HUDEP-2 (cell line): ENCODE results near the gene RAB6B.
"Not testable (repeated sequence)": the region's sequence is repeated elsewhere in the genome, so short reads cannot be mapped to it uniquely, and the experiment has no call there.

Source experiments
- DNase-seq, 76 experiments: peaks; one replicate each; lab custom pipeline; 2025; ENCODE audit not compliant: unreplicated experiment in 76 of 76; lab: John Stamatoyannopoulos, UW

Gene RAB6B

DNA sequence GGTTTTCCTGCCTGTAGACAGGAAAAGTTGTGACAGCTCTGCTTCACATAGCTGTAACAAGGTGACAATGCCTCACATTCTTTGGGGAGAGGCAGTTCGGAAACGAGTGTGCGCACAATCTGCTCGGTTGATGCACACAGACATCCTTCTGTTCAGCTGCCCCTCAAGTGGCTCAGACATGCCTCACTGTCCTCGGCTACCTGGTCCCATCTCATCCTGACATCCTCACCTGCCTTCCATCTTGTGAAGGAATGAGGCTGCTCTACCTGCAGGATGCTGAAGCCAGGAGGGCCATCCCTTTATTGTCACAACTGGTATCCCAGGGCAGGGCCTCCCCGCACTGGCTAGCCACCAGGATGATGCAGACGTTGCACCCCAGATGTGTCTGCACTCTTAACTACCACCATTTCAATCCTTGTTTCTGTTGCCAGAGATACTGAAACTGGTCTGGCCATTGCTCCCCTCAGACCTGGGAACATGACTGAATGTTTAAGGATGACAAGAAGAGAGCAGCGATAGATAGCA, 70.7 kb downstream of the RAB6B start:
- no peak for DNase-seq

DNA sequence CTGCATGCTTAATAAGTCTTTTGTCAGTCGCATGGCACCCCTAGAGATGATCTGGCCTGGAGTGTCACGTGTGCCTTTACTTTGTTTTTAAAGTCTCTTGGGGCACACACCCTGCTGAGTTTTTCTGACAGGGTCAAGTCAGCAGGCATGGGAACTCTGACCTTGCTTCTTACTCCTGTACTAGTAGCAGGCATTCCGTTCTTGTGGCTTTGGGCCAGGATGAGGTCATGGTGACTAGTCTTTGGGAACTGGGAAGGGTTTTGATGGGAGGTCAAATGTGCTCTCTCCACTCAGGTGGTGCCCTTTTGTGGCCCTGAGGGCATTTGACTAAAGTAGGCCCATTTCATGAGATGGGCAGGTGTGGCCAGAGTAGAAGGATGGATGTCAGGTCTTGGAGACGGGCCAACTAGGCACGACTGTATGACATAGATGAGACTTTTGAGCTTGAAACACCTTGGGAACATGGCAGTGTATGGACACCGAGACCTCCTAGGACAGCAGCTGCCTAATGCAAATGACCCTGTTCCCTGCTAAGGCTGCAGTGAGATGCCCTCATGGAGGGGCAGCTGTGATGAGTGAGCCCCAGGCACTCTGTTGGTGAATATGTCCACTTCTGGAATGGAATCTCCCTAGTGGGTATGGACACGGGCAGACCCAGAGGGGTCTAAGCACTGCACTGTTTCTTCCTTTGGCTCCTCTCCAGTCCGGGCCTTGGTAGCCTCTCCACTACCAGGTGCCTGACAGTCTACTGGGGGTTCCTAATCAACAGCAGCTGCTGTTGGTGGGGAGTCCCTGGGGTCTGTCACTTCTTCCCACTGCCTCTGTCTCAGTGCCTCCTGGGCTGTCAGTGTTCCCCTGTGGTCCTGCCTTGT, 73.7 kb downstream of the RAB6B start:
- DNase-seq, result peak in 72 of 76 experiments; percentile 6 to 72 (median 42)

DNA sequence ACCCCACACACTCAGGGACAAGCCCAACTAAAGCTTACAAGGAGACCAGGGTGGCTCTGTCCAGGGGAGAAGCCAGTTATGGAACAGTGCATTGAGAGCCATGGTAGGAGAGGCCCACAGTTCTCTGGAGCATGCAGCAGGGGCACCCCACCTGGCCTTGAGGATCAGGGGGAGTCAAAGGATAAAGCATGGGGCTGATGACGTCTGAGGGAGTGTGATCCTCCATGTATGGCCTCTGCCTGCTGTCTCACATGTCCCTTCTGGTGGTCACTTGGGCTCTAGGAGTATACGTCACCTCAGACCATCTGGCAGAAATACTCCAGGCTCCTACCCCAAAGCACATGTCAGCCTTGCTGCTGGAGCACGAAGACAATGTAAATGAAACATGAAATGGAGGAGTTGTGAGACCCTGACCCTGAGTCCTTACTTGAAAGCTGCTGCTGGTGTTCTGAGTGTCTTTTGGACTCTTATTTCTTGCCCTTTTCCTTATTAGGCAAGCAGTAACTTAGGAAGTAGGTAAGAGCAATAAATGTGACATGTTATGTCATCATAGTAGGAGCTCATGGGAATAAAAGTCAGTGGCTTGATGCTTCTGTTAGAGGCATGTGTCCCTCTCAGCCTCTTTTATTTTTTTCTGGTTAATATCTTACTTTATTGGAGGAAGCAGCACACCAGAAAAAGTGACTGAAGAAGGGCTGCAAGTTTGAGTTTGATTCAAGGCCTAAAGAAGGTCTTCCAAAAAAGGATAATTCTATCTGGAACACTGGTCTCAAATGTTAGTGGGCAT, 74.6 kb downstream of the RAB6B start:
- no peak for DNase-seq

DNA sequence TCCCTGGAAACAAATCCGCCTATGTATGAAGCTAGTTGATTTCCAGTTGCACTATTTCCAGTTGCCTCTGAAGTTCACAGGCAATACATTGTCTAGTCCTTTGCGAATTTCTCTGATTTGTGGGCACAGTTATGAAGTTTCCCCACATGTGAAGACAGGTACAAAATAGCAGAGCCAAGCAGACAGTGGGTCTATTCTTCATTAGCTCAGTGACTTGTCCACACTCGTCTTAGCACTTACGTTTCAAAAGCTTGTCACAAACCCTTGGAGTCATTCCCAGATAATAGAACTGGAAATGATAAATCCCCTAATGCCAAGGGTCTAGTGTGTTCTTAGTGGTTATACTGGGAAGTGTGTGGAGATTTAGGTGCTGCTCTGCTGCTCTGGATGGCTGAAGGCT, 75.6 kb downstream of the RAB6B start:
- DNase-seq, result no peak

DNA sequence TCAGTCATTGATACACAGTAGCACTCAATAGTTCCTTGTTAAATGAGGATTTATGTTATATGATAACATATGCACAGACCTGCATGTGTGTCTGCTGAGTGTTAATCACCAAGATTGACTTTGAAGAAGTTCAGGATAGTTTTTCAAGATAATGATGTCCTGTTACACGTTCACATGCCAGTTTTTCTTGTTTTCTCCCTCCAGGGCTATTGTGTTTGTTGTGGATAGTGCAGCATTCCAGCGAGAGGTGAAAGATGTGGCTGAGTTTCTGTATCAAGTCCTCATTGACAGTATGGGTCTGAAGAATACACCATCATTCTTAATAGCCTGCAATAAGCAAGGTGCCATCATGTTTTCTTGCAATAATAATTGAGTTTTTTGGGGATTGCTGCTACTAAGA, 80.3 kb downstream of the RAB6B start:
- DNase-seq, result no peak

DNA sequence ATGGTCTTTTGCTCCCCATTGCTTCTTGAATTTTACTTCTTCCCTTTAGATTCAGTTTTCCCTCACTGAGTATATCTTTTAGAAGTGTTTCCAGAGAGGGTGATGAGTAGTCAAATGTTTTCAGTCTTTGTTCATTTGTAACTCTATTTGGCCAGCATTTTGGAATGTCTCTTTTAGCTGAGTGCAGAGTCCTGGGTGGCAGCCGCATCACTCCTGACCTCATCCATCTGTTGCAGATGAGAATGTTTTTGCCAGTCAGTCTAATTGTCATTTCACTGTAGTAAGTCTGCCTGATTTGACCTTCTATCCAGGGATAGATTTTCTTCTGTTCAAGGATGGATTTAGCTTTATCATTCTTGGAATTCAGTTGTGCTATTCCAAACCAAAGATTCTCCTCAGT, 82.8 kb downstream of the RAB6B start:
- DNase-seq, result no peak

DNA sequence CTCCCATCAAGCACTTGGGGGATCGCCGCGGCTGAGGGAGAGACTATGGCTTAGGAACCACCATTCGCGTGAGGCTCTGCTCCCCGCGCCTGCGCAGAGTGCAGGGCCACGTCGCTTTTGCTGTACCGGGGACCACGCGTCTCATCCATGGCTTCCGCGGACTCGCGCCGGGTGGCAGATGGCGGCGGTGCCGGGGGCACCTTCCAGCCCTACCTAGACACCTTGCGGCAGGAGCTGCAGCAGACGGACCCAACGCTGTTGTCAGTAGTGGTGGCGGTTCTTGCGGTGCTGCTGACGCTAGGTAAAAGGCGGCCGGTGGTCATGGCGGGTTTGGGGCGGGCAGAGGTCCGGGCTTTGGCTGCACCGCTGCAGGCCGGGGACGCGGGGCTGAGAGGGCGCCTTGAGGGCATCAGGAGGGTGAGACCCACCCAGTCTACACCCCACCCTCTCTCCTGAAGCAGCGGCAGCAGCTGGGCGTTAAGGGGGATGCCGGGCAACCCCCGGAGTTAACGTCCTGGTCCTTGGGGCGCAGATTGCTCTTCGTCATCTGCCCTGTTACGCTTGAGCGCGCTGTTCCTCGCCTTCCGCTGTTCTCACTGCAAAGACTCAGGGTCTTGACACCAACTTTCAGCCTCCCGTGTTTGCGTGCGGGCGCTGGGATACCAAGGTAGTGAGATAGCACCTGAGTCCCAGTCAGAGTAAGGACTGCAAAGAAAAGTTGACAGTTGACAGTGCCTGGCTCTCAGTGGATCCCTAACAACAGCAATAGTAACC, 89.8 kb downstream of the RAB6B start, which contains the start of gene SRPRB:
TSS of gene SRPRB (plus strand) at position 114 of the 774 bp plus-strand sequence. CDS start at position 148, 34 bp downstream.
- DNase-seq, result peak in 75 of 76 experiments; percentile 30 to 94 (median 84)

DNA sequence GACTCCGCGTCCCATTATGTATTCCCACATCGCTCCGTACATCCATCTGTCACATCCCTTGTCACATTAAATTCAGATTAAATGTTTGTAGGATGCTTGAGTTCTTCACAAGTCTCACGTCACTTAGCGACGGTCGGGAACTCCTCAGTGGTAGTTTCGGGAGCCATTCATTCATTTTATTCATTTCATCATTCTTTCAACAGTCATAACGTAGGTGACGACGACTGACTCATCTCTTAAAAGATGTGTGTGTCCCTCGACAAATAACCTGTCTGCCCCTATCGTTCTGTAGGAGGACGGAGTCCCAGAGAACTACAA, 90.3 kb downstream of the RAB6B start:
- DNase-seq, result no peak

DNA sequence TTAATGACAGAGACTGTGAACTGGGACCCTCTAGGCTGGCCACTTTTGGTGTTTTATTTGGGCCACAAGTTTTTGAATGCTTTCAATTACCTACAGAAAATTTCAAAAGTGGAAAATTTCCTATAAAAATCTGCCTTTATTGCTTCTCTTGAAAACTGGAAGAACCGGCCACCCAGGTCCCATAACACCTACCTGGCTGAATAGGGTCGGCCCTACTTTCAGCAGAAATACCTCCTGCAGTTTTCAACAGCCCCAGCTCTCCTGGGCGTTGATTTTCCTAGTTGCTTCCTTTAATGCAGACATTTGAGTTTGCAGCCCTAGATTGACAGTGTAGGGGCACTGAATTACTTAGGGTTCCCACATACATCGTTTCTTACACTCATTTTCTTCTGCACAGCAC, 90.8 kb downstream of the RAB6B start:
- DNase-seq, result no peak

DNA sequence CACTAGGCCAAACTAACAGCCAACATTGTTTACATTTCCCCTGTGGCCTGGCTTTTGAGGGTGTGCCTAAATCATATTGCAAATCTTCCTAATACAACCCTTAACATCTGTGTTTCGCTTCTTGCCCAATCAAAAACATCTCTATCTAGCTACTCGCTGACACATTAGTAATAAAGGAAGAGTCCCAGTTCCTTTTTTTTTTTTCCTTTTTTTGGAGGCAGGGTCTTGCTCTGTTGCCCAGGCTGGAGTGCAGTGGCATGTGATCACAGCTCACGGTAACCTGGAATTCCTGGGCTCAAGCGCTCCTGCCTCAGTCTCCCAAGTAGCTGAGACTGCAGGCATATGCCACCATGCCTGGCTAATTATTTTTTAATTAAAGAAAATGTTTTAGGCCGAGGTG, 92.2 kb downstream of the RAB6B start:
- no peak for DNase-seq

DNA sequence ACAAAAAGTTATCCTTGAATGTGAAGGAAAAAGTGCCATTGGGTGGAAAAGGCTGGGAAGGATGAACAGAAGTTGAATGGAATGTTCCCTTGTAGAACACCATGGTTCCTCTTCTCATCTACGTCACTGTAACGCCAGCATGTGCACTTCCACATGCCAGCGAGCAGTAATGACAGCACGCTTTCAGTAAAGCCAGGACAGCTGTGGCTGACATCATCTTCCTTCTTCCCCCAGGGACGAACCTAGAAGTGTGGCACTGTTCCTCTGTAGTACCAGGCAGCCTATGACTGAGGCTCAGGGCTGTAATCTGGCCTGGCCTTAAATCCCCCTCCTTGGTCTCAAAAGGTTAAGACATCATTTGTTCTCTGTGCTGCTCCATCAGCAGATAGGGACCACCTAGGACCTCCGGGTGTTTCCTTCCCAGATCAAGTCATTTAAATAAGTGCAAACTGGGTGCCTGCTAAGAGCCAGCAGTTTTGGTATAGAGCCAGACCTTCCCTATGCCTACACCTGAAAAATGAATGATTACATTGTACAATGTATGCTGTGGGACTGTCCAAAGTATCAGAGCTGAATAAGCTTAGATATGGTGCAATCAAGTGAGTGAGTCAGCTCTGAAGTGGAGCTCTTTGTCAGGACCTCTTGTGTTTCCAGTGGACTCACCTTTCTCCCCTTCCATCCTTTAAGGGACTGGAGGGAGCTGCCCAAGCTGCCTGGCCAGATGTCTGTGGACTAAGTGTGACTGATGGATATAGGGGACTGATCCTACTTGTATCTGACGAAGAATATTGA, 95.7 kb downstream of the RAB6B start:
- no peak for DNase-seq

DNA sequence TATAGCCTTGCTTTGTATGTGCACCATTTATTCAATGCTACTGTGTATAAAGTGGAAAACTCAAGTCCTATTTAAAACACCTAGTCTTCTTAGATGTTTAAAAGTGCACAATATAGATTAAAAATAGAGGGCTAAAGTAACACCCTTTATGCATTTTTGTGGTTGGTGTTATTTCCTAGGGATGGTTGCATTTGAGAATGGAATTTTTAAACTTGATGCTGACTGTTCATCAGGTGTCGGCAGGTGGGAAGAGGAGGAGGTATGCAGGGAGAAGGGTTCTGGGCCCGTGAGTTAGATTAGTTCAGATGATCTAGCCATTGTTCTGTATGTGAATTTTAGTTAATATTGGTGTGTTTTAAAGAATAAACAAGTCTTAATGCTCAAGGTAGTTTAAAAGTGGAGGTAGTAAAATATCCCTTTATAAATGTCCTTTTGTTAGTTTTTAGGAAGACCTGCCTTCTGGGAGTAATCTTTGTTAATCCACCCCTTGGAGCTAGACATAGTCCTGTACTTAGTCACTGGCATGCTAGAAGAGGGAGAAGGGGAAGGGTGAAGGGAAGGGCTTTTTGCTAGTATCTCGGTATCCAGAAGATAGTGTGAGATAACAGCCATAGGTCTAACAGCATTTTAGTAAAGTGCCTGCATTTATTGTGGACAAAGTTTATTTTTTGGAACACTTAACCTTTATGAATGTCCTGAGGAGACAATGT, 98.1 kb downstream of the RAB6B start:
- no peak for DNase-seq

DNA sequence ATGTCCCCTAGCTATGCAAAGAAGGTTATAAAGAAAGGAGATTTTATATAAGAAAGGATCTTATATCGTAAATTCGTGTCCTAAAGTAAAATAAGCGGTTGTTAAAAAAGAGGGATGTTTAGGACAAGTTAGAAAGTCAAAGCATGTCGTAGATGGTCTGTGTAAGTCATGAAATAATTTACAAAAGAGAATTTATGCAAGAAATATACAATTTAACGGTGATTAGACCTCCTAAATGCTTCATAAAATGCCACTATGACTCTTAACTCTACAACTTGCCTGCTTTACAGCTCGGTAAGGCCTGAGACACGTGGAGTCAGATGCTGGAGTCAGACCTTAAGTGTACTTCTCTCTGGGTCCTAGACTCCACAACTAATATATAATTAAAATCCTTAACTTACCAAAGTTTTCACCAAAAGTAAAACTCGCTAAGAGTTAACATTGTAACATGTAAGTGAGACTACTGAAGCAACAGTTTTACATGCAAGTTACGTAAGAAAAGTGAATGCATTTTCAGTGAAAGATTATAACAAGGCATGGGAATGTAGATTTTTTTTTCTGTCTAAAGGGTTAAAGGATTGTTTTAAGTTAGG, 103.4 kb downstream of the RAB6B start:
- DNase-seq, result peak in 1 of 76 experiments; percentile 3

DNA sequence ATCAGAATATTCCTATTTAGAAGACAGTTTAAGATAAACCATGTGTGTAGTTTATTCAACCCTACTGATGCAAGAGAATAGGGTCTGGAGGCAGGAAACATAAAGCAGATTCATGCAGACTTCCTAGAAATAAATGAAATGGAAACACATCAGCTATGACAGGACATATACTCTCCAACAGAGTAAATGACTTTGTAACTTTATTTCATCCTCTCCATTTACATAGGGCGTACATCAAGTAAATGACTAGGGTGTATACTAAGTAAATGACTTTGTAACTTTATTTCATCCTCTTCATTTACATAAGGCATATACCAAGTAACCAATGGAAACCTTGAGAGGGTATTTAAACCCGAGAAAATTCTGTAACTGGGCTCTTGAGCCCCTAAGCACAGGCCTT, 107.7 kb downstream of the RAB6B start:
- DNase-seq, result no peak

DNA sequence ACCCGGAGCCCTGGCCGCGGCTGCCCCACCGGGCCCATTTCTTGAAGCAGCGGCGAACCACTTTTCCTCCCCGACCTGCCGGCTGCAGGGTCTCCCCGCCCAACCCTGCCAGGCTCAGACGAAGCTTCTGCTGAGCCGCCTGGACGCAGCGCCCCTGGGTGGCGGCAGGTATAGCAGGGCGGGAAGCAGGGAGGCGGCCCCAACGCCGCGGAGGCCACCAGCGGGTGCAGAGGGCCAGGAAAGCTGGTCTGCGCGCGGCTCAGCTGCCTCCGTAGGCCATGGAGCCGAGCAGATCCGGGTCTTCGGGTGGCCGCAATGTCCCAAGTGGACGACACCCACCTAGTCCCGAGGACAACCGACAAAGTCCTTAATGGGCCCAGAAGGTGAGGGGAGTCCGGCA, 111.9 kb downstream of the RAB6B start:
- DNase-seq, result no peak

DNA sequence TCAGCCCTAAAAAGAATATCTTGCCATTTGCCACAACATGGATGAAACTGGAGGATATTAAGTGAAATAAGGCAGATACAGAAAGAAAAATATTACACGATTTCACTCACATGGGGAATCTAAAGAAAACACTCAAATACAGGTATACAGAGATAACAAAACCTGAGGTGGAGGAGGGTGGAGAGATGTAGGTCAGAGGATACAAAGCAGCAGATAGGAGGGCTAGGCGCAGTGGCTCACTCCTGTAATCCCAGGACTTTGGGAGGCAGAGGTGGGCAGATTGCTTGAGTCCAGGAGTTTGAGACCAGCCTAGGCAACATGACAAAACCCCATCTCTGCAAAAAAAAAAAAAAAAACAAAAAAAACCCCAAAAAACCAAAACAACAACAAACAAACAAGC, 113.2 kb downstream of the RAB6B start:
- no peak for DNase-seq

DNA sequence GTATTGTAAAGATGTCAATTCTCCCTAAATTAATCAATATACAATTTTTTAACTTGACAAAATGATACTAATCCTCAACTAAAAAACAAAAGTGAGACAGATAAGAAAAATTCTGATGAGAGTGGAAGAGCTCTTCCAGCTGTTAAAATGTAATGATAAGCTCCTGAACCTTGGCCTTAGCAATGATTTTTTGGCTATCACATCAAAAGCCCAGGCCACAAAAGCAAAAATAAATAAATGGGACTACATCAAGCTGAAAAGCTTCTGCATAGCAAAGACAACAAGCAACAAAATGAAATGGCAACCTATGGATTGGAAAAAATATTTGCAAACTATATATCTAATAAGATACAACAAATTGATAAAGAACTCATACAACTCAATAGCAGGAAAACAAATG, 114.1 kb downstream of the RAB6B start:
- DNase-seq, result no peak

DNA sequence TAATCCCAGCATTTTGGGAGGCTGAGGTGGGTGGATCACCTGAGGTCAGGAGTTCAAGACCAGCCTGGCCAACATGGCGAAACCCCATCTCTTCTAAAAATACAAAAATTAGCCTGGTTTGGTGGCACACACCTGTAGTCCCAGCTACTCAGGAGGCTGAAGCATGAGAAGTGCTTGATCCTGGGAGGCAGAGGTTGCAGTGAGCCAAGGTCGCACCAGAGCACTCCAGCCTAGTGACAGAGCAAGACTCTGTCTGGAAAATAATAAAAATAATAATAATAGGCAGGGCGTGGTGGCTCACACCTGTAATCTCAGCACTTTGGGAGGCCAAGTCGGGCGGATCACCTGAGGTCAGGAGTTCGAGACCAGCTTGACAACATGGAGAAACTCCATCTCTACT, 114.9 kb downstream of the RAB6B start:
- not testable (repeated sequence) for DNase-seq

DNA sequence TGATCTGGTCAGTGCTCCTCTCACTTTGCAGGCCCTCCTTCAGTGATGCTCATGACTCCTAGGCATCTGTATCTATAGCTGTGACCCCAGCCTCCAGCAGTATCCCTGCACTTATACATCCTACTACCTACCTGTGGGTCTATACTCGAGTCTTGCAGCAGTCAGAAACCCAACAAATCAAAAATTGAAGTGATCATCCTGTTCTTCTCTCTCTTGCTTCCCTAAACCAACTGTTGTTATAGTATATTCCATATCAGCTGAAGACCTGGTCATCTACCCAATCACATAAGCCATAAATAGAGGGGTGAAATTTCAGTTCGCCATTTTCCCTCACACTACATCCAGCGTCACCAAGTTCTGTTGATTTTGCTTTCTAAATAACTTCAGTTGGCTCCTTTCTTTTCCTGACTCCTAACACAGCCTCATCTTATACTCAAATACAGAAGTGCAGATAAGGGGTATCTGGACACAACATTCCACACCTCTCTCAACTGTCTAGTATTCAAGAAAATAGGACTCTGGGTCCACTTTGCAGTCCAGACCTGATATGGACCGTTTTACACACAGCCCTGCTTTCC, 116.0 kb downstream of the RAB6B start:
- DNase-seq, result no peak
